ENCODE results near the gene TACSTD2.

DNA sequence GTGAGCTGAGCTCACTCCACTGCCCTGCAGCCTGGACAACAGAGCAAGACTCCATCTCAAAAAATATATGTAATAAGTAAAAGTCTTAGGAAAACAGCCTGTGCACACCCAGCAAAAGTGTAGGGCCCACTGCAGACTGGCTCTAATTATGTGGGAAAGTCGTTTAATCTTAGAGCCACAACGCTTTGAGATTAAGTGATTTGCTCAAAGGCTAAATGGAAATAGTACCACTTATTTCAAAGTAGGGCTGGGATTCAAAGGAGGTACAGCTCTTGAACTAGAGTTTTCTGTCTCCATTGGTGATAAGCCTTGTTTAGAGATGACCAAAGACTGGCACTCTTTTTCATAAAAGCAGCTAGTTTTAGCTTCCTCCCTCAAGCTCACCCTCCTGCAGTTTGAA is 2.2 kb downstream of the TACSTD2 start:
- TF ChIP-seq EZH2 (IDR thresholded peaks at IDR 0.05; ENCODE audit: borderline replicate concordance, low read depth, low read length, poor library complexity, severe bottlenecking): no peak
- TF ChIP-seq, protein P1, sequence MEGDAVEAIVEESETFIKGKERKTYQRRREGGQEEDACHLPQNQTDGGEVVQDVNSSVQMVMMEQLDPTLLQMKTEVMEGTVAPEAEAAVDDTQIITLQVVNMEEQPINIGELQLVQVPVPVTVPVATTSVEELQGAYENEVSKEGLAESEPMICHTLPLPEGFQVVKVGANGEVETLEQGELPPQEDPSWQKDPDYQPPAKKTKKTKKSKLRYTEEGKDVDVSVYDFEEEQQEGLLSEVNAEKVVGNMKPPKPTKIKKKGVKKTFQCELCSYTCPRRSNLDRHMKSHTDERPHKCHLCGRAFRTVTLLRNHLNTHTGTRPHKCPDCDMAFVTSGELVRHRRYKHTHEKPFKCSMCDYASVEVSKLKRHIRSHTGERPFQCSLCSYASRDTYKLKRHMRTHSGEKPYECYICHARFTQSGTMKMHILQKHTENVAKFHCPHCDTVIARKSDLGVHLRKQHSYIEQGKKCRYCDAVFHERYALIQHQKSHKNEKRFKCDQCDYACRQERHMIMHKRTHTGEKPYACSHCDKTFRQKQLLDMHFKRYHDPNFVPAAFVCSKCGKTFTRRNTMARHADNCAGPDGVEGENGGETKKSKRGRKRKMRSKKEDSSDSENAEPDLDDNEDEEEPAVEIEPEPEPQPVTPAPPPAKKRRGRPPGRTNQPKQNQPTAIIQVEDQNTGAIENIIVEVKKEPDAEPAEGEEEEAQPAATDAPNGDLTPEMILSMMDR (conservative IDR thresholded peaks at IDR 0.05; ENCODE audit: low read depth, low read length): no peak
